Central memory CD4-positive, alpha-beta T cell (primary cell): ENCODE data around the gene PRR5.

ENCODE experiments used
- DNase-seq: peaks from one replicate; pipeline ENCODE4 v3.0.0; 2022

PRR5 gene

DNA sequence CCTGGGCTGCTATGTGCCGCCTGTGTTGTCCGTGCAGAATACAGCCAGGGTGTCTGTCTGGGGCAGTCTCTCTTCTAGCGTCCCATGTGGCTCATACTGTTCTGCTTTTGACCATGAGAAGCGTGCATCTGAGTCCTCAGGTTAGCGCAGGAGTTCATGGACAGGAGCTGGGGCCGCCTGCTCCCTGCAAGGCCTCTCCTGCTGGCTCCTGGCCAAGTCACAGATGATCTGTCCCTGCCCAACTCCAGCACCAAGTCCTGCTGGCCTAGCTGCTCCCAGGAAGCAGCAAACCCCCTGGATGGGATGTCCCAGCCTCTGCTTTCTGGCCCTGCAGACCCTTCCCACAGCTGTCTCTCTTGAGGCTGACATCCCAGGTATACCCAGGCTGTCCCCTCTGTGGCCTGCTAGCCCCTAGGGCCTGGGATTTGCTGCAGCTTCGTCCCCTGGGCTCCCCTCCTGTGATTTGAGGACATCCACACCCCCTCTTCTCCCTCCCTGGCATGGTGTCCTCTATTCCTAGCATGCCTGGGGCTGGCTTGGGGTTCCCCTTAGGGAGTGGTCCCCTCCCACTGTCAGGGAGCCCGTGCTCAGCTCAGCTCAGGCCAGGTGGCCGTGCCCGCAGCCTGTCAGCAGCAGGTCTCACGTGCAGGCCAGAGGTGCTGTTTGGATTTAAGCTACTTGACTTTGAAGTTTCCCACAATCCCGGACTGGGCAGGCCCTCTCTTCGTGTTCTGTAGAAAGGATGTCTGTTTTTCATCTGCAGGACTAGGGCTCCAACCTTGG is 17.8 kb downstream of the PRR5 start:
- DNase-seq, result no peak

DNA sequence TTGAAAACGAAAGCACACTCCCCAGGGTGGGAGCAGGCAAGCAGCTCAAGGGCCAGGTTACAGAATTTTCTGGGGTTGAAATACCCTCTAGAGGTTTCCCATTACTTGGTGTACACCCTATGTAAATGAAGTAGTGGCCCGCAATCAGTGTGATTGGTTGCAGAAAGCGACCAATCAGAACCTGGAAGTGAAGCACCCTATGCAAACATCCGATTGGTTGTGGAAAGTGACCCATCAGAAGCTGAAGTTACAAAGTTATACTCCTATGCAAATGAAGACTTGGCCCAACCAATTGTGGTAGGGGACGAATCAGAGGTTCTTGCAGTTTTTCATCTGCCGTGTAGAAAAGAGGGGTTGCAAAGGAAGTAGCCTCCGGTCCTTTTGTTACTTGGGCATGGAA is 19.2 kb downstream of the PRR5 start:
- DNase-seq, result no peak

DNA sequence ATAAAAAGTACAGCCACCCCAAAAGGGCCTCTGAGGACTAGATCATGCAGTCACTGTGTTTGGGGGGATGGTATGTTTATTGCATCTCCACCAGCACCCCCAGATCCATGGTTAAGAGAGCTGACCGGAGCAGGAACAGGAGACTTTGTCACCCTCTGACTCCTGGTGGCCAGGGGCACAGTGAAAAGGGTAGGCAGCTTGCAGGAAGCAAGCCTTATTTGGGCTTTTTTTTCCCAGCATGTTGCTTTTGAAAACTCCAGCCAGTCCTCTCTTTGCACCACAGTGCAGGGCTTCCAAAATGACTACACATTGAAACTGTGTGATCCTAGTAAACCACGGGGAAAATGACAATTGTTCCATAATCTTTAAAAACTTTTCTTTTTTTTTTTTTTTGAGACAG is 20.6 kb downstream of the PRR5 start:
- no peak for DNase-seq

DNA sequence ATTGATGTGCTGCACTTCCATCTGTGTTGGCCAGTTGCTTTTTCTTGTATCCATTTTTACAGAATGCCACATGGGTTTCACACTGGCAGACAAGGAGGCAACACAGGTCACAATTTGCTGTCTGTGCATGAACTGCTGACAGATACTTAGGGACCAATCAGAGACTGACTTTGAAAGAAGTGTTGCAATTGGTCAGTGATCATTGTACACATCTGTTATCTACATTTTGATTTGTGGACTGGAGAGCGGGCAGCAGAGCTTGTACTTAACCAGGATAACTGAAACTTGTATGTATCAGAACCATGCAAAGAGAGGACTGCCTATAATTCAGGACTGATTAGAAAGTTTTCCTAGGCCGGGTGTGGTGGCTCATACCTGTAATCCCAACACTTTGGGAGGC is 21.8 kb downstream of the PRR5 start:
- DNase-seq, result no peak

DNA sequence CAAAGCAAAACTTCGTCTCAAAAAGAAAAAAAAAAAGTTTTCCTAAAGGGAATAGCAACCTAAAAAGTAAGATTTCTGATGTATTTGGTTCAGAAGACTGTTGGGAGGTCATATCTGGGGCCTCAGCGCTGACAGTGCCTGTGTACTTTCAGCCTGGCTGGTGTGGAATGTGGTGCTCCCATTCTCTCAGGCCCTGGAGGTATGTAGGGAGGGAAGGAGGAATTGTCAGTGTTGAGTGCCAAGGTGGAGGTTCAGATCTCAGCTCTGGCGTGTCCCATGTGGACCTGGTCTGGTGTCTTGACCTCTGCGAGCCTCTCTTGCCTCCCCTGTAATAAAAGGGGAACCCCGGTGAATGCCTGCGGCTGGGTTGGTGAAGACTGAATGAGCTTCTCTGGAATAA is 22.4 kb downstream of the PRR5 start:
- no peak for DNase-seq

DNA sequence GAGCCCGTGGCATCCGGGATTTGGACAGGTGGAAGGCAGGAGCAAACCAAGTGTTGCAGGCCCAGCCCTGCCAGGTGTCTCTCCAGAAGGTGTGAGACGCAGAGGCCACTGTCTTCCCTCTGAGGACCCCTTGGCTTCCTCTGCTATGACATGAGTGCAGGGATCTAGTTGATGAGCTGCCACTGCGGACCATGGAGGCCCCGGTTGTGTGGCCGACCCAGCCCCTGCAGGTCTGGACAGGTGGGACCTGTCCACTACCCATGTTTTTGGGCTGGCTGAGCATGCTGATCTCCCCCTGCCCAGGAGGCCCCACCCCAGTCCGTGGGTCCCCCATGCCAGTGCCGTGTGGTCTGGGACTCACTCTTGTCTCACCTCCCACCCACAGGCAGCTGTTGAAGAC is 22.9 kb downstream of the PRR5 start:
- DNase-seq, result no peak

DNA sequence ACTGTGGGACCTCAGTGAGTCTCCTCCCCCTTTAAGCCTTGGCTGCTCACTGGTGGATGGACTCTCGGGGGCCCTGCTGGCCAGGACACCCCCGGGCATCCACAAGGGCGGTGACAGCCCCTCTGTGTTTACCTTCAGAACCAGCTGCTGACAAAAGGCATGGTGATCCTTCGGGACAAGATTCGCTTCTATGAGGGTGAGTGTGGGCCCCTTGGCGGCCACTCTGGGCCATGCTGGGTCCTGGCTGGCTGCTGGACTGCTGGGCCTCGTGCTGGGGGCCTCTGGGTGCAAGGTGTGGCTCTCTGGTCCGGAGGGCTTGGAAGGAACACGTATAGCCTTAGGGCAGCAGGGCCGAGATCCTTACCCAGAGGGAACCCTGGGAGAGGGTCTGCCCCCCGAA is 24.4 kb downstream of the PRR5 start:
- DNase-seq, result no peak

DNA sequence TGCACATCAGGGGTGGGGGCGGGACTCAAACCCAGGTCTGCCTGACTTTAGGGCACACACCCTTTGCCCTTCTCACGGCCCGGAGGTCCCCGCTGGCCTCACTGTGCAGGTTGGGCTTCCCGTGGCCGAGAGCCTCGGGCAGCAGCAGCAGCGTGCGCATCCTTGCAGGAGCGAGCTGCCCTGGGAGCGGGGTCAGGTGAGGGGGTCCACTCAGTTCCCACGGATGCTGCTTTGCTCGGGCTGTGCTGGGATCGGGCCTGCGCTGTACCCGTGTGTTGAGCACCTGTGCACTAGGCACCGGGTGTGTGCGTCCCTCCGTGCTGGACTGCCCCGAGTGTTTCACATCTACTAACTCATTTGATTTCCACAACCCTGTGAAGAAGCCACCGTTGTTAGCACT is 25.1 kb downstream of the PRR5 start:
- DNase-seq, result no peak

DNA sequence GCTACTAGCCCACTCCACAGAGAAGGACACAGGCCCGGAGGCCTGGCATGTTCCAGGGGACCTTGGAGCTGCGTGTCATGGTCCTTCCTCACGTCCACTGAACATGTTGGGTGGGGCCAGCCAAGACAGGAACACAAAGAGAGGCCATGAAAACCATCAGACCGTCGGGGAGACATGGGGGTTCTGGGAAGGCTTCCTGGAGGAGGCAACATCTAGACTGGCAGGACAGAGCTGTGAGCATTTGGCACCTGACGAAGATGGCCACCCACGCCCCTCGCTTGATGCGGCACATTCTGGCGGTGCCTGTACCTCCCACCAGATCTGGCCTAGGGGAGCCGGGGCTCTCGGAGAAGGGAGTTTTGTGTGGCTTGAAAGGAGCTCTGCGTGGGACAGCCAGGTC is 25.7 kb downstream of the PRR5 start:
- no peak for DNase-seq

DNA sequence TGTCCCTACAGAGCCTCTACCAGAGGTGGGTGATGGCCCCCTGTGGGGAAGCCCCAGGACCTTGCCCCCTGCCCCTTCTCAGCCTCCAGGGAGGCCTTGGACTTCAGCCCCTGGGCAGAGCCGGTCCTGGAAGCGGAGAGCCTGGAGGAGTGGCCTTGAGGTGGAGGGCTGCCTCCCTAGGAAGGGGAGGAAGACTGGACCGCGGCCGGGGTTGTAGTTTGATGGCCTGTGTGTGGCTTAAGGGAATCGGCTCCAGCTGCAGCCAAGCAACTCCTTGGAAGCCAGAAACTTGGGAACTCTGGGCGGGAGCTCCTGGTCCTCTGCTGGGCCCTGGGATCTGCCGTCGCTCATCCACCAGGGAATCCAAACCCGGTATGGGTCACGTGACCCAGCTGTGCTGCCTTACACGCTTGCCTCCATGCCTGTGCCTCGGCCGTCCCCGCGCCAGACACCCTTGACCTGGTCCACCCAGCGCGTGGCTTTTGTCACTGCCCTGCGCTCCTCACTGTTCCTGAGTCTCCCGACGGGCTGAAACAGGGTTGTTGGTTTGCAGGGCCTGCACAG is 26.8 kb downstream of the PRR5 start:
- no peak for DNase-seq

DNA sequence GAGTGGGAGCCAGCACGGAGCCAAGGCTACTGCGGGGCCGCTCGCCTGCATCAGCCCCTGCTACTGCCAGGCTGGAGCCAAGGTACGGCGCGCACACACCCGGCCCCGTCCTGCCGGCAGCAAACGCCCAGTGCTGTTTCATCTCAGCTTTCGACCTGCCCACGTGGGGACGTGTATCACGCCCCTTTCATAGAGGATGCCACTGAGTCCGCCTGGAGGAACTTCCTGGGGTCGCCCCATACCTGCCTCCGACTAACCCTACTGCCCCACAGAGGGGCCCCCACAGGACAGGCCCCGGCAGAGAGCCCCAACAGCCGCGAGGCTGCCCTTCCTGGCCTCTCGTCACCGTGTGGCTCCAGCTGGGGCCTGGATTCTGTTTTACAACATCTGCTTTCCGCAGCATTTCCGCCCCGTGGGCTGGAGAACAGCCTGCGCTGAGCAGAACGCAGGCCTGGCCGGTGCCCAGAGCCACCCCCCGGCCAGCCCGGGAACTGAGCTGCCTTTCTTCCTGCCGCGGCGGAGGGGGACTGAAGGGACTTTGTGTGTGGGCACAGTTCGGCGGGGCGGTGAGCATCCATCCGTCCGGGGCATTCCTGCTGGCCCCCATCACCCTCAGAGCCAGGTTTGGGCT is 27.5 kb downstream of the PRR5 start:
- DNase-seq, result no peak

DNA sequence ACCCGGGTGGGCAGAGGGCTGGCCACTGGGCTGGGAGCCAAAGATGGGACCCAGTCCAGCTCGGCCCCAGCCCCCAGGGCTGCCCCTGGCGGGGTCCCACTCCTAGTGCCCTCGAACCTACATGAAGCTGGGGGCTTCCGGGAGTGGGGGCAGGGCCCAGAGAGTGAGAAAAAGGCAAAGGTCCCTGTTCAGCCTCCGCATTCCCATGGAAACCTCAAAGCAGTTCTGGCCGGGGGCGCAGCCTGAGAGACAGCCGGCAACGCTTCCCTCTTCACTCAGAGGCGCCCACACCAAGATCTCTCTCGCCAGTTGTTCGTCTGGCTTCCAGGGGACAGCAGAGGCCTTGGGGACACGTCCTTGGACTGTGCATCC is 28.0 kb downstream of the PRR5 start:
- no peak for DNase-seq

DNA sequence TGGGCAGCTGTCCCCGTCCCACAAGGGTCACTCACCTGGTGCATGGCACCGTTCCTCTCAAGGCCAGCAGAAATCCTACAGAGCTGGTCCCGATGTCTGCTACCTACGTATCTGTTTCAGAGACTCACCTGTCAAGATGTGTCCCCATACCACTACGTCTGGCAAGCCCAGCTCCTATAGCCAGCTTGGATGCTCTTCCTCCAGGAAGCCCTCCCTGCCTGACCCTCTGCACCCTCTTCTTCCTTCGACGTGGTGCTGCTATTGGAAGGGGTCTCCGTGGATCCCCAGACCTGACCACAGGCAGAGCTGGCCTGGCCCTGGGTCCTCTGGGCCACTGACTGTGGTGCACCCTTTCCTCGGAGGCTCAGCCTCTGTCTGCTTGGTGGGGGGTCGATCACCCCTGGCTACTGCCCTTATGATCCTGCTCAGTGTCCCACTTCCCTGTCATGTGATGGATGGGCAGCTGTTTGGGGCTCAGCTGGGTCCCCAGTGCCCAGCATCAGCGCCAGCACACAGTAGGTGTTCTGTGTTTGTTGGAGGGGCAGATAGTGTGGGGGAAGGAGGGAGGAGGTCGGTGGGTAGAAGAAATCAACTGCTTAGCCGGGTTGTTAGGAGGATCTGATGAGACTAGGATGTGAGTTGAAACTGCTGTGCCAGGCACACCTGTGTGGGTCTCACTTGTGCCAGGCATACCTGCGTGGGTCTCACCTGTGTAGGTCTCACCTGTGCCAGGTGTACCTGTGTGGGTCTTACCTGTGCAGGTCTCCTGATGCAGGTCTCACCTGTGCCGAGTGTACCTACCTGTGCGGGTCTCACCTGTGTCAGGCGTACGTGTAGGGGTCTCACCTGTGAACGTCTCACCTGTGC is 28.7 kb downstream of the PRR5 start:
- no peak for DNase-seq

DNA sequence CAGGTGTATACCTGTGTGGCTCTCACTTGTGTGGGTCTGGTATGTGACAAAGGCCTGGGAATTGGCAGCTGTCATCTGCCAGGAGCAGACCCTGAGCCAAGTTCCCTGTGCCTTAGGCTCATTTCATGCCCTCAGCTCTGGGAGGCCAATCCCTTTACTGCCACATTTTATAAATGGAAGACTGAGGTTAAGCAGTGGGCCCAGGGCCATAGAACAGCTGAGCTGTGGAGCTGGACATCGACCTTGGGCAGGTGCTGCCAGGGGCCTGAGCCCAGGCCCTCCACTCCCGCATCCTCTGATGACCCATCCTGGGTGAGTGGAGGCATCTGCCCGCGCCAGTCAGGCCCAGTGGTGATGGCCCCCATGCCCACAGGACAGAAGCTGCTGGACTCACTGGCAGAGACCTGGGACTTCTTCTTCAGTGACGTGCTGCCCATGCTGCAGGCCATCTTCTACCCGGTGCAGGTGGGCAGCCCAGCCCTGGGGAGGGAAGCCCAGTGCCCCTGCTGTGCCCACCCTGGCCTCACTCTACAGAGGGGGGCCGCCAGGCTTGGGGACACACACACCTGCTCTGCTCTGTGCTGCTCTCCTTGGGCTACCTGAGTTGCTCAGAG is 29.5 kb downstream of the PRR5 start:
- DNase-seq, result no peak

DNA sequence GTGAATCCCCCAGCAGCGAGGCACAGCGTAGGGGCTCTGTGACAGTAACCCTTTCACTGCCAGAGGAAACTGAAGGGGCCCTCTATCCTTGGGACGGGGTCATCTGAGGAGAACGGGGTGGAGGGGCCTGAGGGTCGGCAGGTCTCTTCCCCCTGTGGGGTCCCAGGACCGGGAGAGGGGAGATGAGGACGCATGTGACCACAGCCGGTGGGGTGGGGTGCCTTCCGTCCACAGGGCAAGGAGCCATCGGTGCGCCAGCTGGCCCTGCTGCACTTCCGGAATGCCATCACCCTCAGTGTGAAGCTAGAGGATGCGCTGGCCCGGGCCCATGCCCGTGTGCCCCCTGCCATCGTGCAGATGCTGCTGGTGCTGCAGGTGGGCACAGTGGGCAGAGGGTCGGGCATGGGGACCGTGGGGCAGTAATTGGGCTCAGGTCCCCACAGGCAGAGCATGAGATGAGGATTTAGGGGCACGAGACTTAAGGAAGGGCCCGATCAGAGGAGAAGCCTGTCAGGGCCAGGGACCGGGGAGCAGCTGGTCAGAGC is 30.1 kb downstream of the PRR5 start:
- no peak for DNase-seq

DNA sequence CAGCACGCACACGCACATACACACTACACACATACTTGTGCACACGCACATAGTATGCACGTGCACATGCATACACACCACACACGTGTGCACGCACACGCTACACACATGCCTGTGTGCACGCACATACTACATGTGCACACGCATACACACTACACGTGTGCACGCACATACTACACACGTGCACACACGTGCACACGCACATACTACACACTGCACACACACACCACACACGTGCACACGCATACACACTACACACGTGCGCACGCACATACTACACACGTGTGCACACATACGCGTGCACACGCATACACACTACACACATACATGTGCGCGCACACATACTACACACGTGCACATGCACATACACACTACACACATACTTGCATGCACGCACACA is 30.7 kb downstream of the PRR5 start:
- no peak for DNase-seq

DNA sequence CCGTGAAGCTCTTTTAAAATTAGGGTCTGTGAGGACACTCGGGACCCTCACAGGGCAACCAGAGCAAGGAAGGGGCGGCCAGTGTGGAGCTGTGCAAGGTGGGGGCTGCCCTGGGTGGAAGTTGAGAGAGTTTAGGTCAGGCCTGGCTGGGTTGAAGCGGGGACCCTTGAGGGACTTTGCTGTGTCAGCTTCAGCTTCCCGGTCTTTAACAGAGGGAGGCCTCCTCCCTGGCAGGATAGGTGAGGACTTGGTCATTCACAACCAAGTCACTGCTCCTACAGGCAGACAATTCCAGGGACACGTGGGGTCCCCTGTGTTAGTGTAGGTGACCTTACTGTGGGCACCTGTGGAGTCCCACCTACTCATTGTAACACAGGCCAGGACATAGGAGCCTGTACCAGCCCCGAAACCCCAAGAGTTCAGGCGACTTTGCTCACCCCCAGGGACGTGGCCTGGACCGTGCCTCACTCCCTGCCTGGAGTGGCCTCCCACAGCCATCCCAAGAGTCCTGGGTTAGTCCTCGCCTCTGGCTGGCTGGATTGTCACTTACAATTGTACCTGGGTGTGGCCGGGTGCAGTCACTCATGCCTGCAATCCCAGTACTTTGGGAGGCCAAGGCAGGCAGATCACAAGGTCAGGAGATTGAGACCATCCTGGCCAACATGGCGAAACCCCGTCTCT is 31.6 kb downstream of the PRR5 start:
- DNase-seq, result no peak

DNA sequence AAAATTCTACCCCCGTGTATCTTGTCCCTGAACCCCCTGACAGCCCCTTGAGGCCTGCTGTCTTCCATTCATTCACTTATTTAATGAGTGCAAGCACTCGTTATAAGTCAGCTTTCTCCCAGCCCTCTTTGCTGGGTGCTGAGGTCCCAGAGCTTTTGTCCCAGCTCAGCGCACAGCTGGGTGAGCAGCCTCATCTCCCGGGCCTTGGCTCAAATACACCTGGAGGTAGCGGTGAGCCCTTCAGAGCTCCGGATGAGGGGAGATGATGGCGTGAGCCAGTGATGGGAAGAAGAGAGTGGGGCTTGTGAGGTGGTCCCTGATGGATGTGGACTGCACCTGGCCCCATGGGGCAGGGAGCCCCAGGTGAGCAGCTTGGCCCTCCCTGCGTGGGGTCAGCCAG is 32.3 kb downstream of the PRR5 start:
- DNase-seq, result no peak

DNA sequence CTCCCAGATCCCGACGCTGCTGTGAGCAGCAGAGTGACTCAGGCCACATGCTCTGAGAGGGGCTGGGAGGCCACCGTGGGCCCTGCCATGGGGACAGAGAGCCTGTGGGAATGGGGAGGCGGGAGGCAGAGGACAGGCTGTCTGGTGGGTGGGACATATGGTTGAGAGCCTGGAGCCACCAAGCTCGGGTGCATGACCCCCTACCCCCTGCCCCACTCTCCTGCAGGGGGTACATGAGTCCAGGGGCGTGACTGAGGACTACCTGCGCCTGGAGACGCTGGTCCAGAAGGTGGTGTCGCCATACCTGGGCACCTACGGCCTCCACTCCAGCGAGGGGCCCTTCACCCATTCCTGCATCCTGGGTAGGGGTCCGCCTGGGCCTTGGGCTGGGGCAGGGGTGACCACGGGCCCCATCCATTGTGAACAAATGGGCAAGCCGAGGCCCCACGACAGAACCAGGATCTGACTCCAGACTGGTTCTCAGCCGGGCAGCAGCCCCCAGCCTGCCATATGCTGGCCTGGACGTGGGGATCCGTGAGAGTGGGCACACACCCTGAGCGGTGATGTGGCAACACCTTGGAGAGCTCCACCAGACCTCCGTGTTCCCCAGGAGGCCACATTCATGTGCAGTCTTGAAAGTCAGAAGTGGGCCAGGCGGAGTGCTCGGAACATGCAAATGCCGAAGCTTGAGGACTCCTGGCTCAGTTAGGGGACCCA is 33.0 kb downstream of the PRR5 start:
- no peak for DNase-seq

DNA sequence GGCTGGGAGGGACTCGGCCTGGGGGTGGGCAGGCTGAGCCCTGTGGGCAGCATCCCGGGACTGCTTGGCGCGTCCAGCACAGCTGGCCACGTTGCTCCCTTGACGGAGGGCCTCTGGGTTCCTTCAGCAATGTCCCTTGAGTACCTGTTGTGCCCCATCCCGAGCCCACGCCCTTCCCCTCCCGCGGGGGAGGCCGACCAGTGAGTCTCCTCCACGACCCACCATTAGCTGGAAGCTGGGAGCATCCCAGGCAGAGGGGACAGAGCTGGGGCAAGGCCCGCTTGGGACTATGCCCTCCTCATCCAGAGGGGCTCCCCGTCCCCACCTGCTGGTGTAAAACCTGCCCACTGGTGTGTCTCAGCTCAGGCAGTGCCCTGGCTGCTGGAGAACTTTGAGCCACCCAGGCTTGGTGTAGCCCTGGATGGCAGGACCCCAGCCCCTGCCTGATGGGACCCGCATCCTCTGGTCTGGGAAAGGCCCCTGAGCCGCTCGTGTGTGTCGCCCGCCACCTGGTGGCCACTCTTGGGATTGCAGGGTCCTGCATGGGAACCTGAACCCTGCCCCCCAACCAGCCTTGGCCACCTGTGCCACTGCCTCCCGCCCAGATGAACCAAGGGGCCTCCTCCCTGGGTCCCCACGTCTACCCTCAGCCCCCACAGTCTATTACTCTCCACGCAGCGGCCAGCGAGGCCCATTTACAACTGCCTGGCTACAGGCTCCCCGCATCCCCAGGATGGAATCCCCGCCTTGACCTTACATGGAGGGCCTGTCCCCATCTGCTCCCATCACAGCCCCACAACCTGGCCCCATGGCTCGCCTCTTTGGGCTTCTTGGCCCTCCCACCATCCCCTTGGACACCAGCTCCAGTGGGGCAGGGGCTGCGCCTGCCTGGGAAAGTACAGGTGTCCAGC is 33.8 kb downstream of the PRR5 start:
- peak; percentile 68 for DNase-seq
